GM19455 (cell line): ENCODE results near the gene COL8A1.

Experiments used
- ATAC-seq: cut with Tn5 transposase; IDR thresholded peaks from one replicate; pipeline ENCODE4 v1.9.1; 2021; ENCODE audit not compliant: unreplicated experiment

COL8A1 gene

GRCh38 chr3:99789011-99789721 lies 150.8 kb downstream of the COL8A1 start:
- ATAC-seq: peak; percentile 92

- no peak for ATAC-seq
These were observed 156.1 kb downstream of the COL8A1 start for GRCh38 chr3:99794485-99794884.

DNA sequence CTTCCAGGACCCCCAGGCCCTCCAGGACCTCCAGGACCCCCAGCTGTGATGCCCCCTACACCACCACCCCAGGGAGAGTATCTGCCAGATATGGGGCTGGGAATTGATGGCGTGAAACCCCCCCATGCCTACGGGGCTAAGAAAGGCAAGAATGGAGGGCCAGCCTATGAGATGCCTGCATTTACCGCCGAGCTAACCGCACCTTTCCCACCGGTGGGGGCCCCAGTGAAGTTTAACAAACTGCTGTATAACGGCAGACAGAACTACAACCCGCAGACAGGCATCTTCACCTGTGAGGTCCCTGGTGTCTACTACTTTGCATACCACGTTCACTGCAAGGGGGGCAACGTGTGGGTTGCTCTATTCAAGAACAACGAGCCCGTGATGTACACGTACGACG lies 157.2 kb downstream of the COL8A1 start:
- no peak for ATAC-seq

DNA sequence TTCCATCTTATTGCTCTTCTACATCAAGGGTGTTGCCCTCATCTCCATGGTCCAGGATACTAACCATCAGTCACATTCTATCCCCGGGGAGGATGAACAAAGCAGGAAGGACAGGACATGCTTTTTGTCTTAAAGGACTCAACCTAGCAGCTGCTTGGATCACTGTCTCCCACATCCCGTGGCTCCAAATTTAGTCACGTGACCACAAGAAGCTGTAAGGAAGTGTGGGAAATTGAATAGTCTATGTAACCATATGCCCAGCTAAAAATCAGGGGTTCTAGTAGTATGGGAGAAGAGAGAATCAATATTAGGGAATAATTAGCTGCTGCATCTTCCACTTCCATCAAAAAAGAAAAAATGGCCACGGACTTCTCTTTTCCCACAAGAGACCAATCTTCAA lies 161.0 kb downstream of the COL8A1 start:
- no peak for ATAC-seq

DNA sequence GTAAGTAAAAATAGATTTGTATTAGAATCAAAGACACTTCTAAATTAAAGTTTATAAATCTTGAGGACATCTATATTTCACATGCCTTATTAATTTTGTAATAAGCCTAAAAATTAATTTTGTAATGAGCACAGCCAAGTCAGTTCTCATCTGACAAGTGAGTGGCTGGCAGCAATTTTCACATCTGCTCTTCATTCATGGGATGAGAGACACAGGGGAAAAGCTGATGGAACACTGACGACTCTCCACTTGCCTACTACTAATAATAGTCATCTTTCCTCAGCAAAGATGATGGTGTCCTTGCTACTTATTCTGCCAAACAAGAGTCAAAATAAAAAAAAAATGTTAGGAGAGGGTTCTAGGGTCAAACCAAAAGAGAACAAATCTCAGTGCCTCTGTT lies 164.9 kb downstream of the COL8A1 start:
- ATAC-seq: no peak

DNA sequence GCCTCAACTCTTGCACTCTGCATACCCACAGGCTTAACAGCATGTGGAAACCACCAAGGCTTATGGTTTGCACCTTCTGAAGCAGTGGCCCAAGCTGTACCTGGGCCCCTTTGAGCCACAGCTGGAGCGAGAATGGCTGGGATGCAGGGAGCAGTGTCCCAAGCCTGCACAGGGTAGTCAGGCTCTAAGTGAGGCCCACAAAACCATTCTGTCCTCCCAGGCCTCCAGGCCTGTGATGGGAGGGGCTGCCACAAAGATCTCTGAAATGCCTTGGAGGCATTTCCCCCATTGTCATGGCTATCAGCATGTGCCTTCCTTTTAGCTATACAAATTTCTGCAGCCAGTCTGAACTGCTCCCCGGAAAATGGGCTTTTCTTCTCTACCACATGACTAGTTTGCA lies 166.8 kb downstream of the COL8A1 start:
- ATAC-seq: no peak

- no peak for ATAC-seq
These were observed 169.9 kb downstream of the COL8A1 start for GRCh38 chr3:99808163-99808794.

GRCh38 chr3:99809565-99809964 lies 171.2 kb downstream of the COL8A1 start:
- ATAC-seq: no peak

DNA sequence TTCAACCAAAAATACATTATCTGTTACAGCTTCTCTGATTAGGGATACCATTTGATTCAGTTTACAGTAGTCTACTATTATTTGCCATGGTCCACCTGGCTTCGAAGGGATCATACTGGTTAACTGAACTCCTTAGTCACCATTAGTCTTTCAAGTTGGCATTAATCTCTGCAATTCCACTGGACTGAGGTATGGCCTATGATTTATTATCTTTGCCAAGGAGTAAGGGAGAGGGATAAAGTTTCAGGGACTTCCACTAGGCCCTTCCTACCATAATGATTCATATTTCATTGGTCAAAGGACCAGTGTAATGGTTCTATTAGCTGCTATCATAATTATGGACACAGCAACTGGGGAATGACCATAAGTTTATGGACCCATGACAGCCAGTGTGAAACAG lies 172.0 kb downstream of the COL8A1 start:
- ATAC-seq: no peak

DNA sequence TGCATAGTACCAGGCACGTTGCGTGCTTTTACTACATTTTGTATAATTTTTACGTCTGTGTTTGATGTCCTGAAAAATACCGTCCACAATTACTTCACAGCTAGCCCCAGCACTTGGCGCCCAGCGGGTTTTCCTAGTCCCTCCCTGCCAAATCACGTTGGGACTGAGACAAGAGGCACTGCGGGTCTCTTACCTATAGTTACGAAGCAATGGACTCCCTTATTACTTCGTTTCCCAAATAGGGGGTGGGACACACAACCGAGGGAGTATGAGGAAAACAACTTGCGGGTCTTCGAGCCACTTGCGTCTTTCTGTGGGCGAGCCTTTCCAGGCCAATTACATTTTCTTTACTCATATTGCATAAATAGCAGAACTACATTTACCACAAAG lies 178.6 kb downstream of the COL8A1 start:
- no peak for ATAC-seq

DNA sequence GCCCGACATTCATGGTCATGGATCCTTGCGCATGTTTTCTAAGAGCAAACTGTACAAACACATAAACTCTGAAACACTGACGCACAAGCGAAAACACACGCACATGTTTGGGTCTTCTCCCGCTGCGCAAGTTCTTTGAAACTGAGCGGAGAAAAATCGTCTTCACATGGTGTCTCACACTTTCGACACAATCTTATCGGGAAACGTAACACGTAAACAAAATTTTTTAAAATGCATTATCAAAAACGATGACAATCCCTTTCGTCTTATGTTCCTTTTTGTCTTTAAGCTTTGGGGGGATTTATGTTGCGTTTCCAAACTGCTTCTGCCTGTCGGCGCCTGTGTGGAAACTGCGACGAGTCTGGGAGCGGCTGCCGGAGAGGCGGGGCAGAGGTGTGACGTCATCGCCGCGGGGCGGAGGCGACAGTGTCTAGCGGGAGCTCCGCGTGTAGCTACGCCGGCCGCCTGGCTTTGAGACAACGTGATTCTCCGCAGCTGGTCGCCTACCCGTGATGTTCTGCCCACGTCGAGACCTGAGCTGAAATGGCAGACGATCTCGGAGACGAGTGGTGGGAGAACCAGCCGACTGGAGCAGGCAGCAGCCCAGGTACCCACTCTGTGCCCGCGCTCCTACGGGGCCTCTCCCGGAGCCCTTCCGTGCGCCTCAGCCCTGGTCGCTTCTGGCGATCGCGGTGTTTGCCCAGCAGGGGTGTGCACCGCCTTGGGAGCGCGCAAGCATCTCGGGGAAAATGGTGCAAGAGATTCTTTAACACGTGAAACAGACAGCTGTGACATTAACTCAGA lies 179.2 kb downstream of the COL8A1 start, which contains the start of gene CMSS1:
TSS of gene CMSS1 (plus strand) at position 426 of the 804 bp plus-strand sequence.
- ATAC-seq: peak; percentile 99

DNA sequence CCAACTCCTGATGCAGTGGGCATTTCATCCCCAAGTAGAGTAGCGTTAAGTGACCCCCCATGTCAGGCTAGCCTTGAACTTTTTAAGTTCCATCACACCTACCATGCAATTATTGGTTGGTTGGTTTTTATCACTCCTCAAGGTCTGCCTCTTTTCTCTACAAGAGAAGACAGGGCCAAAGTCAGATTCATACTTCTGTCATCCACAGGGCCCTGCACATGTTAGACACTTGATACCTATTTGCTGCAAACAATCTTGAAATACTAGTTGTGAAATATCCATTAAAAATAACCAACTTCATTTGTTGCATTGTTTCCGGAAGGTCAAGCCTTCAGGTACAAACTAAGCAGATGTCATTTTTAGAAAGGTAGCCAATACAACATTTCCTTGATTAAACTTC lies 180.4 kb downstream of the COL8A1 start:
- no peak for ATAC-seq

DNA sequence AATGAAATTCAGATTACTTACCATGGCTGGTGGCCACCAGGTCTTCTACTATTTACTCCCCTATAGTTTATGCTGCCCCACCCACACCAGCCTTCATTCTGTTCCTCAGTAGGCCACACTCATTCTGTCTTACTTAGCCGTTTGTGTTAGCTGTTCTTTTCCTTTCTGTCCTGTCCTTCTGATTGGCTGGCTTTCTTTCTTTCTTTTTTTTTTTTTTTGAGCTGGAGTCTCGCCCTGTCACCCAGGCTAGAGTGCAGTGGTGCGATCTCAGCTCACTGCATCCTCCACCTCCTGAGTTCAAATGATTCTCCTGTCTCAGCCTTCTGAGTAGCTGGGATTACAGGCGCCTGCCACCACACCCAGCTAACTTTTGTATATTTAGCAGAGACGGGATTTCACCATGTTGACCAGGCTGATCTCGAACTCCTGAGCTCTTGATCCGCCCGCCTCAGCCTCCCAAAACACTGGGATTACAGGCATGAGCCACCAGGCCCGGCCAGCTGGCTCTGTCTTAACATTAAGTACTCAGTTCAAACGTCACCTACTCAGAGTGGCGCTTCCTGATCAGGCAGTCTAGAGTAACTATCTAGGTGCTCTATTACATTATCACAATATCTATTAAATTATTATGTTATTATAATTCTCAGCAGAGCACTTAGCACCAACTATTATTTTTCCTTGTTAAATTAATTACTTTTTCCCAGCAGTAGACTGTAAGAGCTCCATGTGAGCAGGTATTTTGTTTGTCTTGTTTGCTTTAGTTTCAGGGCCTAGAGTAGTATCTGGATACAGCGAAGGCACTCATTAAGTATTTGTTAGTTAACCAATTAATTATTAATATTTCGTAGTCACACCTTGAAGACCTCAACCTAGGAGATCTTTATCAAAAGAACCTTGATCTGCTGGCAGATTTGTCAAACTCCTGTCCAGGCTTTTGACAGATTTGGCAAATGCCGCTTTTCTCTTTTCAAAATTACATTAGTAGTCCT lies 185.6 kb downstream of the COL8A1 start:
- no peak for ATAC-seq

DNA sequence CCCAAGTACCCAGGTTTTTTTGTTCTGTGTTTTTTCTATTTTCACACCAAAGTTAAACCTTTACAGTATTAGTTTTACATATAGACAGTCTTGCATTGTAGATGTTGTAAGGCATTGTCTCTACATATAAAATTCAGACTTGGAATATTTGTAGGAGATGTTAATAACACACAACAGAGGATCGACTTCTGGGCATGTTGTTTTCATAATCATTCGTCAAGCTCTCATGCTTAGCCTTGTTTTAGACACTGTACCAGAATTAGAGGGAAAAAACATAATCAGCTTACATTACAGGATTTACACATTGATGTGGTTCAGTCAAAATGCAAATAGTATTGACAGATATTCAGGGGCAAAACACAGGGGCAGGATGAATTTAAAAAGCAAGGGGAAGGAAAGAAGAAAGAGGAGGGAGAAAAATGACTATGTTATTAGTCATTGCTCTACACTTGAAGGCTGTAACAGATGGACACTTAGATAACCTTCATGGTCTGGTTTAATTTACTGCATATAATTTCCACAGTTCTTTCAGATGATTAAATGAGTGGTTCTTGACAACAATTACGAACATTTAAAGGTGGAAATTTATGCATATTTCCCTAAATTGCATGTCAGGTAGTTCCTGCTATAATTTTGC lies 186.7 kb downstream of the COL8A1 start:
- no peak for ATAC-seq

DNA sequence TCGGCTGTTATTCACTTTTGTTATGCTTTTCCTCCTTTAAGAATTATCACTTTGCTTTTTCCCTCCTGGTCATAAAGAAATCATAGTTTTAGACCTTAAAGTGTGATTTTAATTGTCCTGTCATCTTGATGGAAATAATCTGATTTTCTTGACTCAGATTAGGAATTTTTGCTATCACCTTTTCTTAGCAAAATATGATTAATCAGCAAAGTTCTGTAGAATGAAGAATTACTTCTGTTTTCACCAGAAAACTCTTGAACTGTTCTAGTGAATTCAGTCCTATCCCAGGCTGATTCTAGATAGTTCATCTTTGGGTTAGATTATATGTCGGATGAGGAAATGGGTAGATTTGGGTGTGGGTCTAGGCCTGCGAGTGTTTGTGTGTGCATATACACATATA lies 191.4 kb downstream of the COL8A1 start:
- ATAC-seq: no peak

GRCh38 chr3:99833617-99834205 lies 195.3 kb downstream of the COL8A1 start:
- no peak for ATAC-seq

DNA sequence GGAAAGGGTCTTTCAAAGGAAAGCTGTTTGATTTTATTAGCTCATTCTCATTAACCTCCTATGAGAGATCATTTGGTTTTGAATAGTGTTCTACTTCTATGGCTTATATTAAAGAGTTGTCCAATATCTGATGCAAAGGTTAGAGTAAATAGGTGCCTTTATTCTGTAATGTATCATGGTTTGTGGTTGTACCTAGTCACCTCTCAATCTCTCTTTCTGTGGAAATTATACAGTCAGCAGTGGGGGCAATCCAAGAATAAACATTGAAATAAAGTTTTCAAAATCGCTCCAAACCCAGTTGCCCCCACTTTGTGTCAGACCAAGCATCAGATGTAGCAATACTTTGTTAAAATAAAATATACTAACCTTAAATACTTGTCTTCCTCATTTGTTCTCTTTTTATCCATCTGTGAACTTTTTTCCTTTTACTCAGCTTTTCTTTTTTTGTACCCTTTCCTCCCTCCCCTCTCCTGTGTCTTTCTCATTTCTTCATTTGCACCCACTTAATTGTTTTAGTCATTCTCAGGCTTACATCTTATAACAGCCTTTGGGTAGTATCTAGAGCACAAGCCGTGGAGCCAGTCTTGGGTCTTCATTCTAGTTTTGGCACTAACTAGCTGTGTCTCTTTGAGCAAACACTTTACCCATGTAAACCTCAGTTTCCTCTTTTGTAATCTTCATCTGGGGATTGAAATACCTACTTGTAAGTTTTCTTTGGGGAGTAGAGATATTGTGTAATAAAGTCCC lies 196.0 kb downstream of the COL8A1 start:
- no peak for ATAC-seq

GRCh38 chr3:99836681-99837080 lies 198.3 kb downstream of the COL8A1 start:
- no peak for ATAC-seq

GRCh38 chr3:99837715-99838114 lies 199.3 kb downstream of the COL8A1 start:
- ATAC-seq: no peak
